HG02588 (cell line): ENCODE data around the gene TOP2B.

Source experiments
- ATAC-seq: cut with Tn5 transposase; IDR thresholded peaks from one replicate; pipeline ENCODE4 v1.9.1; 2021; ENCODE audit warnings: mild to moderate bottlenecking, moderate library complexity; ENCODE audit not compliant: unreplicated experiment

The TOP2B gene

GRCh38 chr3:25677121-25677520 is 12.4 kb upstream of the TOP2B start:
- no peak for ATAC-seq

DNA sequence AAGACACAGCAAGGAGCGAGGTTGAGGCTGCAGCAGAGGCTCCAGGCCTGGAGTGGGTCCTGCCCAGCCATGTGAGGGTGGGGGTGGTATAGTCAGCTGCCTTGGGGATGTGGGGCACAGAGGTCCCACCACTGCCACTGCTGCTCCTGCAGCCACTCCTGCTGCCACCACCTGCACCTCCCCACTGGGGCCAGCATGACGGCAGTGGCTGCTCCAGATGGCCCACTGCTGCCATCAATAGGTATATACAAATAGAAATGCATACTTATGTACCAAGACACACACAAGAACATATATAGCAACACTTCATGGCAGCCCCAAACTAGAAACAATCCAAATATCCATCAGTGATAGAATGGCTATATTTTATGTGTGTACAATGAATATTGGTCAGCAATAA is 10.0 kb upstream of the TOP2B start:
- ATAC-seq, result no peak

DNA sequence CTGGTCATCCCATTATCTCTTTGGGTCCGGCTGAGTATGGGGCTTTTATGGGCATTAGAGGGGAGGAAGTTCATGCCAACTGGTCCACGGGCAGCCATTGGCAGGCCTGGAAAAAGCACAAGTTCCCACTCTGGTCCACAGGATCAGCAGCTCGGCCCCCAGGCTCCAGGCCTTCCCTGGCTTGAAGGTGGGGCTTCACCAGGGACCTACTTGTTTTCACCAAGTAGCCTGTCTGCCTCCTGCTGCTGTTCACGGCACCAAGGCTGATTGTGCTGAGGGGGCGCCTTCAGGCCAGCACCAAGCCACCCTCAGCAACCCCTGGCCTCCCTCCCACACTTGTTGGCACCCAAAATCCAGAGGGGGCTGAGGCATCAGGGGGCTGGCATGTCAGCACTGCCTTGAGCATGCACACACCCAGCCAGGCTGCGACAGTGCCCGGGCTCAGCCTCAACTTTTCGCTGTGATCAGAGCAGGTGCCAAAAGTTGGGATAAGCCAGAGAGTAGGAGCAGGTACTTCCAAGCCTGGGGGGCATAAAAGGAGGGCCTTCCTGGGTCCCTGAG is 9.1 kb upstream of the TOP2B start:
- no peak for ATAC-seq

GRCh38 chr3:25665315-25666280 is 891 bp upstream of the TOP2B start:
- ATAC-seq, result peak; percentile 28

DNA sequence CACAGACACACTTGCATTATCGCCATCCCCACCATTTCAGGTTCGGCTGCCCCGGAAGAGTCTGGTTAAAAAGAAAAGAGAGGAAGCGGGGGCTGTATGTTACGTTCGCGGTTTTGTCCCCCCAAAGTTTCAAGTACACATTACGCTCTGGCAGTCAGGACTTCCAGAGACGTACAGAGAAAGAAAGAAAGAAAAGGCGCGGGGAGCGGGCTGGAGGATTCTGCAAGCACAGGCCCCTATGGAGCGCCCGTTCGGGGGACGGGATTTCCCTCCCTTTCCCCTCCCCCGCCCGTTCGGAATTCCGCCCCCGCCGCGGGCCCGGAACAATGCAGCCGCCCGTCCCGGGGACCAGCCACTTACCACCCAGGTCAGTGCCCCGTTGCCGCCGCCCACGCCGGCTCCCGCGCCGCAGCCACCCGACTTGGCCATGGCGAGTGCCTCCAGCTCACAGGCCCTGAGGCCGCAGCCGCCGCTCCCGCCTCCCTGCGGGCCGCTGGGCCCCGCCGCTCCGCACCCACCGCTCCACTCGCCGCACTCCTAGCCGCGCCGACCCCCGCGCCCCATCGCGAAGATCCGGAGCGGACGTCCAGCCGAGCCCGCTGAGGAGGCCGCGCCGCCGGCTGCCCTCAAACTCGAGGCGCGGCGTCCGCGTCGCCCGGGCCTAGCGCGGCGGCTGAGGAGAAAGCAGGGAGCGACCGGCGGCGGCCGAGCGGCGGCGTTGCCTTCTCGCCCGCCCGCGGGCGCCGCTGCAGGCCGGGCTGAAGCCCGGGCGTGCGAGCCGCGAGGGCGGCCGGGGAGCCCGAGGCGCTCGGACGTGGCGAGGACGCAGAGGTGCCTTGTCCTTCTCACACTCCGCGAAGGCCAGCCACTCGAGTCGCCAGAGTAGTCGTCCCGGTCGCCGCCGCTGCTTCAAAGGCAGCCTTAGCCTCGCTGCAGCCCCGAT is 567 bp downstream of the TOP2B start:
- peak; percentile 37 for ATAC-seq

GRCh38 chr3:25663347-25663868 is 1.3 kb downstream of the TOP2B start:
- no peak for ATAC-seq

- ATAC-seq, result no peak
These were observed 1.9 kb downstream of the TOP2B start for GRCh38 chr3:25662736-25663320.

DNA sequence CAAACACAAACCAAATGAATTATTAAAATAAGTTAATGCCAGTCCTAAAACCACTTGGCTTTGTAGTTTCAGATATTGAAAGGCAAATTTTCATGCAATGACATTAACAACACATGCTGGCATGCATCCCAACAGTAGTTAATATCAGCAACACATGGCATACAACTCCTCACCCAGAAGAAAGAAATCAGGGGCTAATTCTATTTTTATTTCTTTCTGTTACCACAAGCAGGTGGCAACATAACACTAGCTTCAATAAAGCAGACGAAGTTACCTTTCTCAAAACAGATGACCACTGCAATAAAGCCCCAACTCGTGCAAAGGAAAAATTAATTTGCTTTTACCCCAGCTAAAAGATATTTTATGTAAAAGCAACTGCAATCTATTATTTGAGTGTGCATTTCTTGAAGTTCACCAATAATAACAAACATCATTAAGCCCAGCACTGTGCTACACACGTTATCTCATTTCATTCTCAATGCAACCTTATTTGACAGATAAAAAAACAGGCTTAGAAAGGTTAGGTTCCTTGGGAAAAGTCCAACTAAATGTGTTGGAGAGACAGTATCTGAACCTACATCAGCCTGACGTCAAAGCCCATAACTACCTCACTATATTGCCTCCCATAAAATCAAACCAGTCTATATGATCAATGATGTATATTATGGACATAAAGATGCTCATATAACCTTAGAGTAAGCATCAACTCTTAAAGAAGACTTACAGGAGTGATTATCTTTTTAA is 2.8 kb downstream of the TOP2B start:
- no peak for ATAC-seq

- ATAC-seq, result no peak
These were observed 5.9 kb downstream of the TOP2B start for GRCh38 chr3:25658836-25659235.

DNA sequence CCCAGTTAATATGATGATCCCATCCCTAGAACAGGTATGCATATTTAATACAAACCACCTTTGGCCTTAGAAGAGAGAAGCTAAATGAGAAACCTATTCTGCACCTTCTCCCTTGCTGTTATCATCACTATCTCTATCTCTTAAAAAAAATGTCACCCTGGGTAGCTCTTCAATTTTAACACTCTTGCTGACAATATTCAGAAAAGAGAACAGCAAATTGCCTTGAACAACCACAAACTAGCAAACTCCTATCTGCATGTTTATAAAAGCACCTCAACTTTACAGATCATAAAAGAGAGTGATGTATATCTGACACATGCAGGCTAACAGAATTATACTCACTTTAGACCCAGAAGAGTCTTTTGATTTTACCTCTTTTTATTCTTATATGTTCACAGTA is 7.4 kb downstream of the TOP2B start:
- no peak for ATAC-seq

GRCh38 chr3:25655659-25656058 is 9.0 kb downstream of the TOP2B start:
- ATAC-seq, result no peak

GRCh38 chr3:25654576-25654975 is 10.1 kb downstream of the TOP2B start:
- ATAC-seq, result no peak

DNA sequence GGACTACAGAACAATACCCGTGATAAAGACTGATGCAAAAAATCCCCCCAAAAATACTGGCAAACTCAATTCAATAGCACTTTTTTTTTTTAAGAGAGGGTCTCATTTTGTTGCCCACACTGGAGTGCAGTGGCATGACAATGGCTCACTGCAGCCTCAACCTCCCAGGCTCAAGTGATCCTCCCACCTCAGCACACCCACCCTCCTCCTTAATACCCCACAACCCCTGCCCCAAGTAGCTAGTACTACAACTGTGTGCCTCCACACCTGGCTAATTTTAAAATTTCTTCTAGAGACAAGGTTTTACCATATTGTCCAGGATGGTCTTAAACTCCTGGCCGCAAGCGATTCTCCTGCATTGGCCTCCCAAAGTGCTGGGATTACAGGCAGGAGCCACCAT is 11.4 kb downstream of the TOP2B start:
- no peak for ATAC-seq

GRCh38 chr3:25652921-25653320 is 11.8 kb downstream of the TOP2B start:
- no peak for ATAC-seq

- no peak for ATAC-seq
These were observed 15.5 kb downstream of the TOP2B start for GRCh38 chr3:25648925-25649830.

DNA sequence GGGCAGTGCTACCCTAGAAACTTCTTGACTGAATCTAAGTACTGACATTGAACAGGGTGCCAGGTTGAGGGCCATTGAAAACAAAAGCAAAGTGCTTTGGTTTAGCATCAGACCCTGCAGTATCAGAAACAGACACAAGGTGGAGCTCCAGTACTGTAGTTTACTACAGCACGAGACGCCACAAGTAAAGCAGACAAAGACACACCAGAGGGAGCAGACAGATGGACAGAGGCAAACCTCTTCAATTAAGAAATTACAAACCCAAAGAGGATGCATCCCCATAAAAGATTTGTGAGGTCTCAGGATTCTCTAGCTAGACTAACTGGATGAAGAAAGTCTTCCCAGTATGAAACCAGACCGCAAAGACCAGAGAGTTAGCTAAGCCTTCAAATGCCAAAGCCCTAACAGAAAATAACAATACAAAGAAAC is 16.6 kb downstream of the TOP2B start:
- peak; percentile 95 for ATAC-seq

DNA sequence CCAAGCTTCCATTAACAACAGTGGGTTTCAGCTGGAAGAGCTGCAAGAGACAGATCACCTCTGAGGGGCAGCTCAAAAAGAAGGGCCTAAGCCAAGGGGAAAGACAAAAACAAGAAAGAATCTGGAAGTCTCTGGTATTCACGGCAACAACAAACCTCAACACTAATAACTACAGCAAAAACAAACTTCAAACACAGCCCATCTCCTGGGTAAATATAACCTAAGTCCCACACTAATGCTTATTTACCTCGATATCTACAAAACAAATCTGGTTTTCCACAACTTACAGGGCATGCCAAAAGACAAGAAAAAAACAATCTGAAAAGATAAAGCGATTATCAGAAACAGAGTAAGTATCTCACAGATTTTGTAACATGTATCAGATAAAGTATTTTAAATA is 29.7 kb downstream of the TOP2B start:
- ATAC-seq, result no peak

GRCh38 chr3:25633919-25634318 is 30.8 kb downstream of the TOP2B start:
- no peak for ATAC-seq

DNA sequence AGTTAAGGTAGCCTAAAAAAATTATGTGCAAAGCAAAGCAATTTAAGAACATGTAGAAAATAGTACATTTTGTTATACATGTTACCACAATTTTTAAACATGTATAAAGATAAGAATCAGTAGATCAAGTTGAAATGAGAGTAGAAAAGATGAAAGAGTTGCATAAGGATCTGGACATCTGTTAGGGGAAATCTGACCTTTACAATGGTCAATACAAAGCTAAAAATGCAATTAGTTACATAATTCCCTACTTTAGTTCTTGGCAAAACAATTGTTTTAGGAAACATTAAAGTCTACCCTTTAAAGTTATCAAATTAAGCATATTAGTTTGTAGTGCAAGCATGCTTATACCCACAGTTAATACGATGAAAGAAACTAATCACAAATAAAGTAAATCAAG is 32.7 kb downstream of the TOP2B start:
- ATAC-seq, result no peak
